Hippocampal formation (tissue), 2 donors: ENCODE measurements around the gene BMI1.

Experiments
- DNase-seq, 2 donors: peaks; one replicate each; lab custom pipeline; 2025; lab: John Stamatoyannopoulos, UW

Gene BMI1

DNA sequence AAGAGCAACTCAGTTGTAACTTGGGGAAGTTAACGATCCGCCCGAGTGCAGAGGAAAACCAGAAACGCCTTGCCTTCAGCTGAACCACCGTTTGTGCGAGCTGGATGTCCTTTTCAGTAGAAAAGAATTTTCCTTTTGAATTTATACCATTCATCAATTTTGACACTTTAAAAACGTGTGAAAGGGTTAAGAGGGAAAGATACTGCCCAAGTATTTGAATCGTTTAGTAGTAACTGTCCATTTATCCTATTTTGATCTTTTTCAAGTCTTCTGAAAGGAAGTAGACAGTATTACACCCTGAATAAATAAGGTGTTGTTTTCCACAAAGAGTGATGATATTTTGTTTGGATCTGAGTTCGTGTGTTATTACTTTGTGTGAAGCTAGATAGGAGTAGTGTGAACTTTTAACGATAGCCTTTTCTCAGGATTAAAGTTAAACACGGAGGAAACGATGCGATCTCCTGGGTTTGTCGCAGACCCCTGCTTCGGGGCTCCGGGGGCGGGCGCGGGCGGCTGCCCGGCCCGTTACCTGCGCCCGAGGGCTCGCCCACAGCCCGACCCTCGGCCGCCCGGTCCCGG, 830 bp upstream of the BMI1 start:
- no peak for DNase-seq

DNA sequence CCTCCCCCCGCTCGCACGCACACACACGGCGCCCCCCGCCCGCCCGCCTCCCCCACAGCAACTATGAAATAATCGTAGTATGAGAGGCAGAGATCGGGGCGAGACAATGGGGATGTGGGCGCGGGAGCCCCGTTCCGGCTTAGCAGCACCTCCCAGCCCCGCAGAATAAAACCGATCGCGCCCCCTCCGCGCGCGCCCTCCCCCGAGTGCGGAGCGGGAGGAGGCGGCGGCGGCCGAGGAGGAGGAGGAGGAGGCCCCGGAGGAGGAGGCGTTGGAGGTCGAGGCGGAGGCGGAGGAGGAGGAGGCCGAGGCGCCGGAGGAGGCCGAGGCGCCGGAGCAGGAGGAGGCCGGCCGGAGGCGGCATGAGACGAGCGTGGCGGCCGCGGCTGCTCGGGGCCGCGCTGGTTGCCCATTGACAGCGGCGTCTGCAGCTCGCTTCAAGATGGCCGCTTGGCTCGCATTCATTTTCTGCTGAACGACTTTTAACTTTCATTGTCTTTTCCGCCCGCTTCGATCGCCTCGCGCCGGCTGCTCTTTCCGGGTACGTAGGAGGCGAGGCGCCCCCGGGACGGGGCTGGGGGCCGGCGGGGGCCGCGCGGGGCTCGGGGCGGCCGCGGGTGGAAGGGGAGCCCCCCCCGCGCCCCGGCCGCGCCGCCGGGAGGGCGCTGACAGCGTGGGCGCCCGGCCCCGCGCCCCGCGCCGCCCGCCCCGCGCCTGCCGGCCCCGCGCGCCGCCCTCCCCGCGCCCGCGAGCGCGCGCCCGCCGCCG, 441 bp downstream of the BMI1 start:
- peak; percentile 52 to 77 for DNase-seq

DNA sequence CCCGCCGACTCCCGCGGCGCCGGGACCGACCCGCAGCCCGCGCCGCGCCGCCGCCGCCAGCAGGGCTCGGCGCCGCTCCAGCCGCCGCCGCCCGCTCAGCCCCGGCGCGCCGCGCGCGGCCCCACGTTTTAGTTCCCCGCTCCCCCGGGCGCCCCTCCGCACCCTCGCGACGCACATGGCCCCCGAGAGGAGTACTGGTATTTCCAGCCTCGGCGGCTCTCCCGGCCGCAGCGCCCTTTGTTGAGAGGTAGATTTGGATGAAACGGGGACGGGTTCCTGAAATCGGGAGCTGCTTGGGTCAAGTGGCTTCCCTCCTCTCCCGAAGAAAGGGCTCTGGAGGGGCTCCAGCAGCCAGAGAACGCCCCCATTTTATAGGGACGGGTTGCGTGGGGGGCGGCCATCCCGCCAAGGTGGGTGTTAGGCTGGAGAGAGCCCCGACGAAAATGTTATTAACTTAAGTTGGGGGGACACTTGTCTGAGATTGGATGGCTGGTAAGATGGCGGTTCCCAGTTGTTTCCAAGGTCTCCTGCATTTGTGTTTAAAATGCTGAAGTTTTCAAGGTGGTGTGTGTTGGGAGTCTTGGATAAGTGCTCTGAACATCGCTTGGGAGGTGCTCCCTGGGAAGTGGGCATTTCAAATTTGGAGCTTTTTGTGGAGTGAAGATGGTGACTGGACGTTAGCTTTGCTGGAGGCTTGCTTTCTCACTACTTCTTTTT, 1.2 kb downstream of the BMI1 start:
- peak; percentile 35 to 36 for DNase-seq

DNA sequence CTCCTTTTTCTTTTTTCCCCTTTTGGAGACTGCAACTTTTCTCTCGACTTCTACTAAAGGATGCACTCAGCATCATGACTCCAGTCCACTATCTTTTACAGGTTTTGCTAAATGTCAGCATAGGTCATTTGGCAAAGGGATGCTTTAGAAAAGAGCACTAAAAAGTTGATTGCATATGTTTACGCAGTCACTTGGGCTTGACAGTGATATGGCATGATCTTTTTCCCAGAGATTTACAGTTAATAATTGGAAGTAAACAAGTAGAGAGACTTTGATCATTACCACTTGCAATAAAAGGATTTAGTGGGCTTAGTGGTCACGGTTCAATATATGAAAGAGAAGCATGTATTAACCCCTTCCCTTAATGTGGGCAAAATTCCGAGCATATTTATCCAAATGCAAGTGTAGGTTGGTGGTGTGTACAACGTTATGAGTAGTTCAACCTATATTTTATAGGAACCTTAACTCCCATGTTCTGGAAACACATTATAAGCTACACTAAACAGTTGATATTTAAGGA, 1.8 kb downstream of the BMI1 start:
- DNase-seq = no peak

DNA sequence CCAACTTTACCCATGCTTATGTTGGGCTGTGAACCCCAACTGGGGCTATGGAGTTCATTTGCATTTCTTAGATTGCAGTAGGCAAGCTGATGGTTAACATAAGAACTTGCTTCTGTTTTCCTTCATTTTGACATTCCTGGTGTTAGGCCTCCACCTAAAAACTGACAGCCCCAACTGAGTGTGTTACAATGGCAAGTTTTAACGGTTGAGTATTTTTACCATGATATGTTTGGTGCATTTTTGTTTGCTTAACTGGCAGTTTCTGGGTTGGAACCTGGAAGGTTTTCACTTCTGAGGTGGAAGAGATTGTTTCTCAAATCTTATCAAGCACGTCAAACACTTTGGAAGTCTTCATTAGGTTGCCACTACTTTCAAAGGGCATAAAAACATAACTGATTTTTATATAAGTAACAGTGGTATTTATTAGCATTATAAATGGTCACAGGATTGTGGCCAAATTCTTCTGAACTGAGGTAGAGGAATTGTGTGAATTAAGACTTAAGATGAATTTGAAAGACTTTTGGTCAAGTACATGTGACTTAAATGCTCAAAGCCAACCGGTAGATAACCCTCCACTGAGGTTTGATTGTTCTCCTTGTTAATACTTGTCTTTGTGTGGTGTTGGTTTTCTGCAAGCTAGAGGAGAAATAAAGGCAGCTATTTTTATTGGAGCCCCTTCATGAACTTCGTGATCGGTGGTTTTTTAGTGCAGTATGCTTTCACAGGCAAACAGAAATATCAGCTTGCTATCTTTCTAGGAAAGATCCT, 2.8 kb downstream of the BMI1 start:
- no peak for DNase-seq

DNA sequence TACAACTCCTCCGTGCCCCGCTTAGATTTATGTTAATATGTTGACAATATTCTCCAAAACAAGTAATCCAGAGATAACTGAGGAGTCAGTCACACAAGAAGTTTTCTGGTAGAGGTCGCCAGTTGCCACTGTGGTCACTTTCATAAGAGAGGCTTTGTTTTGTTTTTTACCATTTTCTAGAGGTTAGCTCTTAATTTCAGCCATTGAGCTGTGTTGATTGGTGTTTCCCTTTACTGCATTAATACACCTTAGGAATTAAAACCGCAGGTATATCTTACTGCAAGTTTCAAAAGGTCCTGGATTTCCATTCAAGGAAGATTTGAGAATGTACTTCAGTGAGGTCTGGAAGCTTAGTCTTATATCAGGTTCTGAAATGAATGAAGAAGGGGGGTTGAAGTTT, 3.5 kb downstream of the BMI1 start:
- DNase-seq = no peak

DNA sequence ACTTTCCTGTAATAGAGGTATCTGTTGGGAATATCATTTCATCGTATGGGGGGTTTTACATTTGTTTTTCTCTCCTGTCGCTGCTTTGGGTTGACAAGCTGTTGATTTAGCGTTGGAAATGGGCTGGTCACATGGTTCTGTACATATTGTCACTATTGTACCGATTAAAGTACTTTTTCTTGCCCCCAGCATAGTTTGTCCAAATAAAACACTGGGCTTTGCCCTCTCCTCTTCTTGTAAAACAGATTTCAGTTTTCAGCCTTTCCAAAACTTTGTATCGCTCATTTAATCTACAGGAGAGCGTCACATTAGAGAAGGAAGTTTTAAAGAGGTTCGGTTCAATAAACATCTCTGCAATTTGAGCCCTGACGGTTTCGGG, 4.0 kb downstream of the BMI1 start:
- no peak for DNase-seq

DNA sequence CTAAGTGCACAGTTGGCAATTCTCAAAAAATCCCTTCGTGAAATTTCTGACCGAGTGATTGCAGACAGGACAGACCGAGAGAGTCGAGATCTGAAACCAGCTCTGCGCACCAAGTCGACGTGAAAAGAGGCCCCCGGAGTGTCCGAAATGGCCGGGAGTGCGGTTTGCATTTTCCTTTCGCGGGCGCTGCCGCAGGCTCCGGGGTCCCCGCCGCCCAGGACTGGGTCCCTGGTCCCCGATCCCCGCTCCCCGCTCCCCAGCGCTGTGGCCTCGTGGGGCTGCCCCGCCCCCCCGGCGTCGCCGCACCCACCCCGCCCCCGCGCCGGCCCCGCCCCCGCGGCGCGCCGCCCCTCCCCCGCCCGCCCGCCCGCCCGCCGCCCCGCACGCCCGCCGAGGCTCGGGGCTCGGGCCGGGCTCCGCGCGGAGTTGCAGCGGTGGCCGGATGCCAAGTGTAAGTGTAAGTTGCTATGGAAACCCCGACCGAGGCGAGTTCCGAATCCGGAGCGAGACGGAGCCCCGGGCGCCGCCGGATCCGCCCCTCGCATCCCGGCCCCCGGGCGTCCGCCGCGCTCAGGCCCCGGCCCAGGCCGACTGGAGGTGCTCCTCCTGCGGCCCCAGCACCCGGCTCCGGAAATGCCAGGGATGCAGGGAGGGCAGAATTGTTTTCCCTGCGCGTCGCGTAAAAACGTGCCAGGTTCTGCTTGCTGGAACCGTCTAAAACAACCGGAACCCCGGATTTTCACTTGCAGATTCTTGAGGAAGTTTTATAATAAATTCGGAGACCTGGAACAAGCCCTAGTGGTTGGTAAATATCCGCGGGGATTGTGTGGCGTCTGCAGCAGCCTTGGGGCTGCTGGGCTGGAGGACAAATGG, 4.6 kb downstream of the BMI1 start:
- peak; percentile 34 to 40 for DNase-seq

DNA sequence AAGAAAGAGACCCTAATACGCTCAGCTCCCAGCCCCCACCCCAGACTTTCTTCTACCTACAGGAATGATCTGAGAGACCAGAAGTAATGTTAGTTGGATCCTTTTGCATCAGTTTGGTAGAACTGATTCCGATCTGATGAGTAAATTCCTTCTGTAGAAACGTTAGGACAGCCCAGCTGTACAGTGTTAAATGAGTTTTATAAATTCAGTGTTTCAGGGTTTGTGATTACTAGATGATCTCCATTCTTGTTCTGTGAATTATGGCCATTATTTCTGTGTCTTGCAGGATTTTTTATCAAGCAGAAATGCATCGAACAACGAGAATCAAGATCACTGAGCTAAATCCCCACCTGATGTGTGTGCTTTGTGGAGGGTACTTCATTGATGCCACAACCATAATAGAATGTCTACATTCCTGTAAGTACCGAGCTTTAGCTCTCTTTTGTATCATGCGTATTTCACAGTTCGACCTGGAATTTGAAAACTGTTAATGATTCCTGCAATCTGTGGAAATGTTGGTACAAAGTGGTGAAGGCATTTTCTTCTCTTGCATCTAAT, 5.3 kb downstream of the BMI1 start:
- no peak for DNase-seq

DNA sequence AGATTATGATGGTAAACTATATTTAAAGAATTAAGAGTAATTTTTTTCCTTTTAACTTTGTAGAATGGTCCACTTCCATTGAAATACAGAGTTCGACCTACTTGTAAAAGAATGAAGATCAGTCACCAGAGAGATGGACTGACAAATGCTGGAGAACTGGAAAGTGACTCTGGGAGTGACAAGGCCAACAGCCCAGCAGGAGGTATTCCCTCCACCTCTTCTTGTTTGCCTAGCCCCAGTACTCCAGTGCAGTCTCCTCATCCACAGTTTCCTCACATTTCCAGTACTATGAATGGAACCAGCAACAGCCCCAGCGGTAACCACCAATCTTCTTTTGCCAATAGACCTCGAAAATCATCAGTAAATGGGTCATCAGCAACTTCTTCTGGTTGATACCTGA, 8.3 kb downstream of the BMI1 start:
- DNase-seq = no peak

DNA sequence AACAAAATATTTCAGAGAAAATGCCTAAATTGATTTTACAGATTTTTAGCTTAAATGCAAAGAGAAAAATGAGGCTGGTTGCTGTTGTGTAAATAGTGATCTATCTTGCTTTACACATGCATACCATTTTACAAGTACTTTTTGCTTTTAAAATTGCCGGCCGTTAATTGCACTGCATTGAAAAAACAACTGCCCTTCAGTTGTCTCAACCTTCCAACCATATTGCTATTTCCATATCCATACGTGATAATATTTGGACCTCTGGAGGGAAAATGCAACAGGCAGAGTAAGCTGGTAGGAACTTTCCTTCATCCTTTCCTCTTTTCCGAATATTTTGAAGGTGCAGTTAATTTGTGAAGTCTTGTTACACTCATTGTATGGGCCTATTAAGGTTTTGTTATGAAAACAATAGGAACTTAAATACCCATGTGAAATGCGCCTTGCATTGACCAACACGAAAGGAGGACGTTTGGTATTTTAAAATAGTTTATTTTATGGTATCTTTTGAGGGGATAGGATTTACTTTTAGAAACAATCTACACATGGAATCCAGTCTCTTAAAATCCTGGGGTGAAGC, 11.3 kb downstream of the BMI1 start:
- no peak for DNase-seq

DNA sequence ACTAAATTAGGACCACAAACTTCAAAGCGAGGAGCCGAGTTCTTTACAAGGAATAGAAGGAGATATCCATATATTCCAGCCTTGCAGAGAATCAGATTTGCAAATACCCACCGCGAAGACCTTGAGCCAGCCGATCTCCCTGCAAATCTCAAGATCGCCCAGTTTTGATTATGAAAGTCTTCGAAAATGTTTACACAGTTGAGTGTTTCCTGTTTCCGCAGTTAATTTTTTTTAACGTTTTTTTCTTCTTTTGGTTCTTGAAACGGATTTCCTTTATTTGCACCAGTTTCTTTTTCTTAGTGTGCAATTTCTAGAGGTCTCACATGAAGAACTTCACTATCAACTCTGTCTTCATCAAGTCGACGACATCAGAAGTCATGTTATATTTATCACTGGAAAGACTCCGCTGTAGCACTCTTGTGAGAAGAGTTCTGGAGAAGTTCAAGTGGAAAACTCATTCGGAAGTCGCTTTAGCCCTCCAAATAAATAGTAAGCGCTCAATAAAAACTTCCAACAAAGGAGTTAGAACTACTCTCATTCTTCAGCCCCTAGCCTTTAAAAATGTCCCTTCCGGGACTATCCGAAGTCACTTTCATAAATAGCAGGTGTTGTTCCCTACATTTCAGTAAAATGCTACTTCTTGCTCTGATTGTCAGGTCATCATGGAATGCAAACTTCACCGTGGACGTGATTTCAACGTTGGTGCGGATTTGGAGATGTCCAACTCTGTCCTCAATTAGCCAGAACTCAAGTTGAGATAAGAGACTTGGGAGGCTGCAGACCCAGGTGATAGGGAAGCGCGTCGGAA, 12.5 kb downstream of the BMI1 start:
- no peak for DNase-seq

DNA sequence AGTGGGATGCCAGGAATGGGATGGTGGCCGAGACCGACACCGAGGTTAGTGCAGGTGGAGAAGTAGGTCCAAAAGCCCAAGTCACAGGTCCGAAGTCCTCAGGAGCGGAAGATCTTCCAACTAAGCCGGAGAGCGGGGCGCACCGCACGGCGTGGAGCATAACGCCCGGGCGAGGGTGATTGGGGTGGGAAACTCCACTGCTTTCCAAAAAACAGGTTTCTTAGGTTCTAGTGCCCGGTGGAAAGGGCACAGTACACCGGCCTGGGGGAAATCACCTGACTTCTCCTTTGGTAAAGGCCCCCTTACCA, 13.0 kb downstream of the BMI1 start:
- no peak for DNase-seq

DNA sequence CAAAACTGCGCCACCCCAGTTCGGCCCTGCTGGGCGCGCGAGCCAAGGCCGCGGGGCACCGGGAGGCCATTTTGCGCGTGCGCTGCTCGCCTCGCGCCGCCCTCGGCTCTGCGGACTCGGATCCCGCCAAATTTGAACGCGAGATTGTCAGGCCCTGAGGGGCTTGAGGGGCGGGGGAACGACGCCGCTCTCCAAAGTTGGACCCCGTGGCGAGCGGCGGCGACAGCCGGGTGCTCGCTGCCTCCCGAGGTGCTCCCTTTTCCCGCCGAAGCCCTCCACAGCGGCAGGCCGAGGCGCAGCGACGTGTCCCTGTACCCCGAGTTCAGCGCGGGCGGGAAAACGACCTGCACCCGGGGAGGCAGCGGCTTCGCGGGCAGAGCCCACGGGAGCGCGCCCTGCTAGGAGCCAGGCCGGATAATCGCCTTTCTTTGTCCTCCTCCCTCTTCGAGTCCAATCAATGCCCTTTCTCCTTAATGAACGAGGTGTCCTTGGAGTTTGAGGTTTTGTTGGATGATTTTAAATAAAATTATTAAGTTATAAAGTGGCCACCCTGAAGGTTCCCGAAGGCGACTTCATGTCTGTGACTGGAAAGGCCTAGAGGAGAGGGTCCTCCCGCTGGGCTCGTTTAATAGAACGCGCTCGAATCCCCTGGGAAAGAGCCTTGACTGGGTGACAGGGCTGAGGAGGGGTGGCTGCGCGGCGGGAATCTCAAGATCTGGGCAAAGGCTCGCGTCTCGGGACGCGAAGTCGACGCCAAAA, 13.7 kb downstream of the BMI1 start:
- DNase-seq = no peak

DNA sequence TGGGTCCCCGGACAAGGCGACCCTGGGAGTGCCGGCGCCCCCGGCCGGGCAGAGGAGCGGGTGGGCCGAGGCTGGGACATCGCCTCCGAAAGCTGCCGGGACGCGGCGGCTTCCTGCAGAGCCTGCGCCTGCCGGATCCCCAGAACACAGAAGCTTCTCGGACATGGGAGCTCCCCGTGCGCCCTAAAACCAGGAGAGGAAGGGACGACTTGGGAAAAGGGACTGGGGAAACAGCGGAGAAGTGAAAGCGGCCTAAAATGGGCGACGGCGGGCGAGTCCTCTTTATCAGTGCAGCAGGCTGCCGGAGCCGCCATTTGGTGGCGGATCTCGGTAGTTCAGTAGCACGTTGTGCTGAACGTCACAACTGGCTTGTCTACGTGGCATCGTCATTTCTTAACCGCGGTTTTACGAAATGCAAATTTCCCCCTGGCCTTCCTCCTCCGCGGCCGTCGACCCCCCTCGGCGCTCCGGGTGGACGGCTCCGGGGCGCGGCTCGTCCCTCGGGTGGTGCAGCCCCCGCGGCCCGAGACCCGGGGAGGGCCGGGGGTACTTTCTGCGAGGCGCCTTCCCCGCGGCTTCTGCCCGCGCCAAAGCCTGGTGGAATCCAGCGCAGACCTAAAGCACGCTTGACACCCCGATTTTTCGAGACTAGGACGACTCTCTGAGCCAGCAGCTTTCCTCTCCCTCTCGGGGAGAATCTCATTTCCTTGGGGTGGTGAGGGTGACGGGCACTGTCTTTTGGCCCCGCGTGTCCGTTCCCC, 14.5 kb downstream of the BMI1 start:
- DNase-seq = peak in 1 of 2 donors; percentile 41

DNA sequence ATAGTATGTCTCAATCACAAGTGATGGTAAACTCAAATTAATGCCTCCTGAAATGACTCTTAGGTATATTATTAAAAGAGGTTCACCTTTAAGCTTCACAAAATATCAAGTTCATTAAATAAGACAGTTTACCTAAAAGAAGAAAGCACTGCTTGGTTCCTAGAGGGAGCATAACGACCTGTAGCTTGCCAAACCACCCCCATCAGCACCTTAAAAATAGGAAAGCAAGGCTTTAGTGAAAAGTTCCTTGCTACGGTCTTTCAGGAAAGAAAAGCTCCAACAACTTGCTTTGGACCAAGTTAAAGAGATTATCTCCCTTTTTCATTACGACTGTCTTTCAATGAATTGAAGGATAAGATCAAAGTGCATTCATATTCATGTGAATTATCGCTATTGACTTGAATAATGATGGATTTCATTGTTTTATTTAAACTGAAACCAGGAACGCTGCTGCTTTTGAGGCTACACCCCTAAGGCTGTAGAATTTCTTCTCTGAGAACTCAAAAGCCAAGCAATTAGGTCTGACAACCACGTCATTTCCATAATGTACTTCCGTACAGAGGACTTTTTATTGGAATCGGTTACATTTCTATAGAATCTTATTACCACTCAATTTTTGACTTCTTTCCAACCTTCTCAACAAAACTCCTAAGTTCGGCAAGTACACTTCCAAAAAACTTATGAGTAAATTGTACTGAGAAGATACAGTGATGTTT, 17.4 kb downstream of the BMI1 start:
- no peak for DNase-seq

DNA sequence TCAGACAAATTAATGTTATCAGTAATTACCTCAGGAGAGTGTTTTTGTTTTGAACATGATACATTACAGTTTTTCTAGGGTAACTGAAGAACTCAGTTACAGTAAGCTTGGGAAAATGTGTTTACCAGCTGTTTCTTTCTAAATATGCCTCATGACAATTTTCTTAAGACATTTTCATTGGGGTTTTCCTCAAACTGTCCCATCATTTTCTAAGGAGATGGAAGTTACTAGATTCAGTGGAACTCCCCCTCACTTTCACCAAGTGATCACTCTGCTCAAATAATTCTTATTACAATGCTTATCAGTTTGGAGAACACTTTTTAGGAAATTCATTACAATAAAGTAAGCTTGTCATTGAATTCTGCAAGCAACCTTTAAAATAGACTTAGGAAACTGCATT, 18.0 kb downstream of the BMI1 start:
- no peak for DNase-seq
